SHP77 (cell line): ENCODE results near the gene SLC22A14.
"Not testable (repeated sequence)": the region's sequence is repeated elsewhere in the genome, so short reads cannot be mapped to it uniquely, and the experiment has no call there.

ENCODE experiments used
- DNase-seq, 2 experiments: peaks; one replicate each; lab custom pipeline; 2025; lab: John Stamatoyannopoulos, UW

The SLC22A14 gene

GRCh38 chr3:38270606-38271005, 11.5 kb upstream of the SLC22A14 start:
- no peak for DNase-seq

DNA sequence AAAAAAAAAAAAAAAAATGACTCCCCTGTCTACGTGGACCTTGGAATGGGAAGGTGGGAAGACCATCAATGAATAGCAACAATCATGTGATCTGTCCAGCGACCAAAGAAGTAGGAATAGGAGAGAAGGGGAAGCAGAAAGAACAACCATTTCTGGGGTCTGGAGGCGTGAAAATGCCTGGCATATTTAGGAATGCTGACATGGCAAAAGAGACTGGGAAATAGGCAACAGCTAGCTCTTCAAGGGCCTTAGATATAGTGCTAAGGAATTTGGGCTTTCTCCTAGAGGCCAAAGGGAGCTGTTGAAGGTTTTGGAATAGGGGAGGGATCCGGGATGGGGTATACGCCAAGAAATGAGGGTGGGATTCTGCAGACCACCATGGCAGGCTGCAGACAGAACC, 10.5 kb upstream of the SLC22A14 start:
- no peak for DNase-seq

GRCh38 chr3:38274864-38275649, 7.0 kb upstream of the SLC22A14 start:
- no peak for DNase-seq

- no peak for DNase-seq
Measured at GRCh38 chr3:38275658-38276057, 6.4 kb upstream of the SLC22A14 start.

- DNase-seq, result no peak
Measured at GRCh38 chr3:38276081-38276916, 5.8 kb upstream of the SLC22A14 start.

DNA sequence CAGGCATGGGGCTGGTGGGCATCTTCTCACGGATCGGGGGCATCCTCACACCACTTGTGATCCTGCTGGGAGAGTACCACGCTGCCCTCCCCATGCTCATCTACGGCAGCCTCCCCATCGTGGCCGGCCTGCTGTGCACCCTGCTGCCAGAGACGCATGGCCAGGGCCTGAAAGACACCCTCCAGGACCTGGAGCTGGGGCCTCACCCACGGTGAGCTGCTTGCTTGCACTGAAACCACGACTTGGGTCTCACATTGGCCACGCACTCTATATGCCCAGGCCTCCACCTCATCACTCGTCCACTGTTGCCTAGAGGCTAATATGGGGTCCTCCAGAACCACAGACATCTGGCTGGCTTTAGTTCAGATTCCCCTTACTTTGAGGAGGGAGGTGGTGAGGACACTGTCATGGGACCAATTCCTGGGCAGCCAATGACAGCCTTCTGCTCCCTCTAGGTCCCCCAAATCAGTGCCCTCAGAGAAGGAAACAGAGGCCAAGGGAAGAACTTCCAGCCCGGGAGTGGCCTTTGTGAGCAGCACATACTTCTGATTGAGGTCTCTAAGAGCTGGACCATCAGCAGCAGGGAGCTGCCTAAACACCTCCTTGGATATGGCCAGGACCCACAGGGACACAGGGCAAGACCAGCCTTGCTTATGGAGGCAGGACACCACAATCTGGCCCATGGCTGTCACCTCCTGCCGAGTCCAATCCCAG, 5.0 kb upstream of the SLC22A14 start:
- no peak for DNase-seq

- no peak for DNase-seq
Measured at GRCh38 chr3:38278841-38279240, 3.3 kb upstream of the SLC22A14 start.

DNA sequence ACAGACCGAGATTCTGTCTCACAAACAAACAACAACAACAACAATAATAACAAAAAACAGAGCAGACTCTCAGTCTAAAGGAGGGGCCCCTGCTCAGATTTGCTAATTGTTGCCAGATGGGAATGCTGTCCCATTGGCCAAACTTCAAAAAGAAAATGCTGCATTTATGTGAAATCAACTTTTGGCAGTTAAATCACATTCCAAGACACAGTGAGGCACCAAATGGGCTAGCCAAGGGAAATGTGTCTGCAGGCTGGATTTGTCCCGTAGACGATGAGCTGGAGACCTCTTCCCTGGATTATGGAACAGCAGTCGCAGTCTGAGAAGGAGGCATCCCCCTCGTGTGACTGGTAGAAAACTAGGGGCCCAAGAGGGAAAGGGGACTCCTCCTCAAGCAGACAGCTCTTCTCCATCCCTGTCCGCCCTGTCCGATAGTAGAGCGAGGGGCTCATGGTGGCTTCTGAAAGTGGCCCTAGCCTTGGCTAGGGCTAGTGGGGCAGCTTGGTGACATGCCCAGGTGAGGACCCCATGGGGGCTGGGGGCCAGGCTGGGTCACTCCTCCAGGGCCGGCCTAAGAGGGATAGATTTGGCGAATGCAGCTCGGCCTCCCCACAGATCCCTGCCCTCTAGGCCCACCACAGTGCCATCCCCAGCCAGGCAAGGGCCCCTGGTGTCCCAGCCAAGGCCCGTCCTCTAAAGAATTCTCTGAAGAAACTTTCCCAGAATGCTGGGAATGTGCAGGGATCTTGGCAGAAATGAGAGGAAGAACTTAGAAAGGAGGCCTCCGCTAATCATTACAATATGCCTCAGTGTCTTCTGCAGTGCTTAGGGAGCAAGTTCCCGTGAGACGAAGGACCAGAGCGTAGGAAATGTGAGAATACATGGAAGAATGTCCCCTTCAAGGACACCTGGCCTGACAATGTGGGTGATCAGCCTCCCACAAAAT, 2.0 kb downstream of the SLC22A14 start:
- DNase-seq, result no peak

DNA sequence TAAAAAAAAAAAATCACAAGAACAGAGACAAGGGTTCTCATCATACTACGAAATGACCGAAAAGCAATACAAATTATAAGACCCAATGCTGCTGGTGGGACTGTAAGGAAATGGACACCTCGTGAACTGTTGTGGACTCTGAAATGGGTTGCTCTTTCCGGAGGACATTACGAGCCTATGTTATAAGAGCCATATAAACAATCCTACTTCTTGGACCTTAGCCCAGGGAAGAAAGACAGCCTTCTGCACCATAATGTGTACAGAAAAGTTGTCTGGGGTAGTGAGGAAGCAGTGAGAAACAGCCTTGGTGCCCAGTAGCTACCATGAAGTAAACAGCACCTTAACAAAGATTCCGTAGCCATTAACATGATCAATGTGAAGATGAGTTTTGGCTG, 2.7 kb downstream of the SLC22A14 start:
- no peak for DNase-seq

DNA sequence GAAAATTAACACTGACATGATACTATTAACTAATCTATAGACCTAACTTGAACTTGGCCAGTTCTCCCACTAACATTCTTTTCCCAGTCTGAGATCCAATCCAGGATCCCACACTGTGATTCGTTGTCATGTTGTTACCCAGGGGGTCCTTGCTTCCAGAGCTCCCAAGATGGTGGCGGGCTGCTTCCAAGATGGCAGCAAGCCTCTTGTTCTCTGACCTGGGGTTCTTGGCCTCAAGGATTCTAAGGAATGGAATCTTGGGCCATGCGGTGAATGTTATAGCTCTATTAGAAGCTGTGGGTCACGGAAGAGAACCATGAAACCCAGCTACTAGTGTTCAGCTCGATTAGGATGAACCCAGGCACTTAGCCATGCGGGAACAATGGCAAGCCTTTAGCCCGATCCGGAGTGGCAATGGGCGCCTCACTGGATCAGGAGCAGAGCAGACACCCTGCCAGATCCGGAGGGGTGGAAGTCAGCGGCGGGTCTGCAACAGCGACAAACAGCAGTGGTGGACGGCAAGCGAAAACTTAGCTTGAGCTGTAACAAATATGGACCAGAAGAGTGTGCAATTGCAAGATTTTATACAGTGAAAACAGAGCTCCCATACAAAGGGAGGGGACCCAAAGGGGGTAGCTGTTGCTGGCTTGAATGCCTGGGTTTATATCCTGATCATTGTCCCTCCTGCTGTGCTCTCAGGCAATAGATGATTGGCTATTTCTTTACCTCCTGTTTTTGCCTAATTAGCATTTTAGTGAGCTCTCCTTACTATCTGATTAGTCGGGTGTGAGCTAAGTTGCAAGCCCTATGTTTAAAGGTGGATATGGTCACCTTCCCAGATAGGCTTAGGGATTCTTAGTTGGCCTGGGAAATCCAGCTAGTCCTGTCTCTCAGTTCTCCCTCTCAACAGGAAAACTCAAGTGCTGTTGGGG, 7.5 kb downstream of the SLC22A14 start:
- not testable (repeated sequence) for DNase-seq

DNA sequence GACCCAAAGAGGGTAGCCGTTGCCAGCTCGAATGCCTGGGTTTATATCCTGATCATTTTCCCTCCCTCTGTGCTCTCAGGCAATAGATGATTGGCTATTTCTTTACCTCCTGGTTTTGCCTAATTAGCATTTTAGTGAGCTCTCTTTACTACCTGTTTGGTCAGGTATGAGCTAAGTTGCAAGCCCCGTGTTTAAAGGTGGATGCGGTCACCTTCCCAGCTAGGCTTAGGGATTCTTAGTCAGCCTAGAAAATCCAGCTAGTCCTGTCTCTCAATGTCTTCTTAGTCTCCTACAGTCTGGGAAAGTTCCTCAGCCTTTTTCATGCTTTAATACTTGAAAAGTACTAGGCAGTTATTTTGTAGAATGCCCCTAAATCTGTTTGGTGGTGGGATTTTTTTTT, 15.0 kb downstream of the SLC22A14 start:
- DNase-seq, result not testable (repeated sequence)

DNA sequence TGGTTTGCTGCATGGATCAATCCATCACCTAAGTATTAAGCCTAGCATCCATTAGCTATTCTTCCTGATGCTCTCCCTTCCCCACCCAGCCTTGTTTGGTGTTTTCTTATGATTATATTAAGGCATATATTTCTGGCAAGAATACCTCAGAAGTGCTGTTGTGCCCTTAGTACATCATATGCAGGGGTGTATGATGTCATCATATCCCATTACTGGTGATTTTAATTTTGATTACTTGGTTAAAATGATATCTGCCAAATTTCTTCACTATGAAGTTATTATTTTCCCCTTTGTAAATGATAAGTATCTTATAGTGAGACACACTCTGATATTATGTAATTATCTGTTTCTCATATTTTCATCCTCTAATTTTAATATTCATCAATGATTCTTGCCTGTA, 15.4 kb downstream of the SLC22A14 start:
- DNase-seq, result no peak

- DNase-seq, result no peak
Measured at GRCh38 chr3:38297947-38298711, 16.0 kb downstream of the SLC22A14 start.

DNA sequence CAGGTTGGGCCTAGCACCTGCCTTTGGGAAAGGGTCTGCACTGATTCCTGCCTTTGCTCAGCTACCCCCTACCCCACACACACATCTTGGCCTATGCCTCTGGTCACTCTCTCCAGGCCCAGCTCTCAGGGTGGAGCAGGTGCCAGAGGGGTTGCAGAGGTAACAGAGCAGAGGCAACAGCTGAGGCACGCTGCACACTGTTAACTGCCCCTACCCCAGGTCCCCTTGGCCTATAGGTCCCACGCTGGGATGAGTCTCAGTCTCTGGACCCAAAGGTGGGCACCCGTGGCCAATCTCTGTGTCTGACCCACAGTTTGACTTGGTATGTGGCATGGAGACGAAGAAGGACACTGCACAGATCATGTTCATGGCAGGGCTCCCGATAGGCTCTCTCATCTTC, 24.8 kb downstream of the SLC22A14 start:
- DNase-seq, result no peak

GRCh38 chr3:38307599-38307998, 25.5 kb downstream of the SLC22A14 start:
- no peak for DNase-seq

GRCh38 chr3:38308456-38308855, 26.4 kb downstream of the SLC22A14 start:
- DNase-seq, result no peak

DNA sequence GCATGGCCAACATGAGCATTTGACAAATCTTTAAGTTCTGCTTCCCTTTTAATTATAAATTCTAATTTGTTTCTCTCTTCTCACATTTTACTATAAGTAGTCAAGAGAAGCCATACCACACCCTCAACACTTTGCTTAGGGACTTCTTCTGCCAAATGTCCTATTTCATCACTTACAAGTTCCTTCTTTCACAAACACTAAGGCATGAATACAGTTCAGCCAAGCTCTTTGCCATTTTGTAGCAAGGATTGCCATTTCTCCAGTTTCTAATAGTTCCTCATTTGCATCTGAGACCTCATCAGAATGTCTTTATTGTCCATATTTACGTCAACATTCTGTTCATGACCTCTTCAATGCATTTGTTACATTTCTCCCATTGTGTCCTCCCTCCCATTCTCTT, 29.4 kb downstream of the SLC22A14 start:
- DNase-seq, result no peak

DNA sequence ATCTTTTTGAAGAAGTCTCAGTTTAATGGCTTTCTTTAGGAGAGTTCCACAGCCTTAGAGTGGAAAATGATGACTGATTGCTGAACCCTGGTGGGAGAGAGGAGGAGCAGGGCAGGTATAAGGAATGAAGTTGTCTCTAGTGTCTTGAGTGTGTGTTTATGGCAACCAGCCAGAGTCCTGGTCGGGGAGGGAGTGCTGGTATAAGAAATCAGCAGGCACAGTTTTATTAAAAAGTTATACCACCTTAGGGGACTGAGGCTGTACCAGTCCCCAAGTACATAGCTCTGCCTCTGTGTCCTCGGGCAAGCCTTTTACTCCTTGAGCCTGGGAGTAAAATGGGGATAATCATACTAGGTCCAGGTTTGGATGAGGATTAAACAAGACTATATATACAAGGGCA, 29.8 kb downstream of the SLC22A14 start:
- DNase-seq, result no peak

- no peak for DNase-seq
Measured at GRCh38 chr3:38312356-38312755, 30.3 kb downstream of the SLC22A14 start.

GRCh38 chr3:38313263-38313662, 31.2 kb downstream of the SLC22A14 start:
- DNase-seq, result no peak
